Bronchial epithelial cell (primary cell): ENCODE data around the gene TRIM52. TPM values are rescaled to one million over a fixed set of nuclear protein-coding genes. Genes with fewer than 3 reads are reported as not detected.

ENCODE experiments used
- DNase-seq: peaks from one replicate; pipeline ENCODE4 v3.0.0-alpha.2; 2010; ENCODE audit warnings: low read depth
- FAIRE-seq: peaks from 2 replicates; lab custom pipeline; 2011; peaks lifted over from hg19 to GRCh38; lab: Jason Lieb, UNC
- H3K27me3 ChIP-seq: 2 replicates; pipeline ENCODE4 v1.5.1; 2011; ENCODE audit warnings: low read length; ENCODE audit not compliant: control insufficient read depth, insufficient read depth
- H3K36me3 ChIP-seq: 2 replicates; pipeline ENCODE4 v1.5.1; 2011; ENCODE audit warnings: low read length; ENCODE audit not compliant: control insufficient read depth, insufficient read depth
- H3K4me3 ChIP-seq: 2 replicates; pipeline ENCODE4 v1.5.1; 2011; ENCODE audit warnings: mild to moderate bottlenecking, low read depth, low read length, control low read depth
- total RNA-seq: library from RNA; depleted of rRNA; stranded (reverse); fragments of >200 nt; gene quantifications from 2 replicates; pipeline ENCODE4 v1.2.1, GENCODE V29; 2014
- TF ChIP-seq, protein P1 (sequence below): IDR thresholded peaks from 2 replicates; pipeline ENCODE4 v1.5.1; 2011; ENCODE audit warnings: mild to moderate bottlenecking, moderate library complexity, low read length, control low read depth, inconsistent platforms; ENCODE audit not compliant: insufficient read depth, severe bottlenecking

Gene TRIM52
- total RNA-seq, 1 donor from 2014 or later = 1.3 TPM

DNA sequence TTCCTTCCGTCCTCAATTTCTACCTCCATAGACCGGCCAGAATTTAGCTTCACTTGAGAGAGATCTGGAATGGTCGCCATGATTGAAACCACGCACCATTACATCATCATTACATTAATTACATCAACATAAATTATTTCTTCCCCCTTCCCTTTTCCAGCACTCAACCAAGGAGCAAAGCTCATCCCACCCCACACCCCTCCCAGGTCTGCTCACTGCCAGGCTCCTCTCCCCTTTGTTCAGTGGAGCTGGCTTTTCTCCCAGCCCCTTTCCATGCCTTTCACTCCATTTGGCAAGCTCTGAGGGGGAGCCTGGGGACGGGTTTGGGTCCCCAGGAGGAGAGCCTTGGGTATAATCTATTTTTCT, 25.6 kb downstream of the TRIM52 start:
- Histone ChIP-seq H3K4me3 (no peak overlapping the region), H3K27me3 (no peaks in the 10 kb centered on the region), H3K36me3 (peaks cover 31% of the 10 kb centered on the region)
- DNase-seq (no peak), FAIRE-seq (no peak)
- TF ChIP-seq, protein P1, sequence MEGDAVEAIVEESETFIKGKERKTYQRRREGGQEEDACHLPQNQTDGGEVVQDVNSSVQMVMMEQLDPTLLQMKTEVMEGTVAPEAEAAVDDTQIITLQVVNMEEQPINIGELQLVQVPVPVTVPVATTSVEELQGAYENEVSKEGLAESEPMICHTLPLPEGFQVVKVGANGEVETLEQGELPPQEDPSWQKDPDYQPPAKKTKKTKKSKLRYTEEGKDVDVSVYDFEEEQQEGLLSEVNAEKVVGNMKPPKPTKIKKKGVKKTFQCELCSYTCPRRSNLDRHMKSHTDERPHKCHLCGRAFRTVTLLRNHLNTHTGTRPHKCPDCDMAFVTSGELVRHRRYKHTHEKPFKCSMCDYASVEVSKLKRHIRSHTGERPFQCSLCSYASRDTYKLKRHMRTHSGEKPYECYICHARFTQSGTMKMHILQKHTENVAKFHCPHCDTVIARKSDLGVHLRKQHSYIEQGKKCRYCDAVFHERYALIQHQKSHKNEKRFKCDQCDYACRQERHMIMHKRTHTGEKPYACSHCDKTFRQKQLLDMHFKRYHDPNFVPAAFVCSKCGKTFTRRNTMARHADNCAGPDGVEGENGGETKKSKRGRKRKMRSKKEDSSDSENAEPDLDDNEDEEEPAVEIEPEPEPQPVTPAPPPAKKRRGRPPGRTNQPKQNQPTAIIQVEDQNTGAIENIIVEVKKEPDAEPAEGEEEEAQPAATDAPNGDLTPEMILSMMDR = no peak

DNA sequence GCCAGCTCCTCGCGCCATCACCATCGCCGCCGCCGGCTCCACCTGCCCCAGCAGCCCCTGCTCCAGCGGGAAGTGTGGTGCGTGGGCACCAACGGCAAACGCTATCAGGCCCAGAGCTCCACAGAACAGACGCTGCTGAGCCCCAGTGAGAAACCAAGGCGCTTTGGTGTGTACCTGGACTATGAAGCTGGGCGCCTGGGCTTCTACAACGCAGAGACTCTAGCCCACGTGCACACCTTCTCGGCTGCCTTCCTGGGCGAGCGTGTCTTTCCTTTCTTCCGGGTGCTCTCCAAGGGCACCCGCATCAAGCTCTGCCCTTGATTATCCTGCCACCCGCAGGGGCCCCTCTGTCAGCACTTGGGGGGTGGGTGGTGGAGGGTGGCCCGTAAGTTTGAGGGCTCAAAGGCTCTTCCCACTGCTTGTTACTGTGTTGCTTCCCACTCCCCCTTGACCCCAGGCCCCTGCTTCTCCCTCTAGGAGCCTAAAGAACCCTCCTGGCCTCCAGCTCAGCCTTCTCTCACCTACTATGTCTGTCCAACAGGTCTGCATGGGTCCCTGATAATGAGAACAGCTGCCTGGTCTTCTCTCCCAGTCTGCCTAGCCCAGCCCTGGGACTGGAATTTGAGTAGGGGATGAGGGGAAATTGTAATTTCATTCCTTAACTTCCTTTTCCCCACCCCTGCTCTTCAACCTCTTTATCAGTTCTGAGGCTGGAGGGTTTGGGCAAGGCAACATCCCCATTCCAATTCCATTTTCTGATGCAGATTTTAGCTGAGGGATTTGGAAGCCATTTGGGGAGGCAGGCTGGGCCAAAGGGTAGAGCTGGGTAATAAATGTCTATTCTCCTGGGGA, 26.3 kb downstream of the TRIM52 start:
- TF ChIP-seq, protein P1 = no peak
- Histone ChIP-seq H3K27me3 (no peaks in the 10 kb centered on the region), H3K36me3 (peaks cover 31% of the 10 kb centered on the region), H3K4me3 (no peak overlapping the region)
- DNase-seq (no peak), FAIRE-seq (no peak)

DNA sequence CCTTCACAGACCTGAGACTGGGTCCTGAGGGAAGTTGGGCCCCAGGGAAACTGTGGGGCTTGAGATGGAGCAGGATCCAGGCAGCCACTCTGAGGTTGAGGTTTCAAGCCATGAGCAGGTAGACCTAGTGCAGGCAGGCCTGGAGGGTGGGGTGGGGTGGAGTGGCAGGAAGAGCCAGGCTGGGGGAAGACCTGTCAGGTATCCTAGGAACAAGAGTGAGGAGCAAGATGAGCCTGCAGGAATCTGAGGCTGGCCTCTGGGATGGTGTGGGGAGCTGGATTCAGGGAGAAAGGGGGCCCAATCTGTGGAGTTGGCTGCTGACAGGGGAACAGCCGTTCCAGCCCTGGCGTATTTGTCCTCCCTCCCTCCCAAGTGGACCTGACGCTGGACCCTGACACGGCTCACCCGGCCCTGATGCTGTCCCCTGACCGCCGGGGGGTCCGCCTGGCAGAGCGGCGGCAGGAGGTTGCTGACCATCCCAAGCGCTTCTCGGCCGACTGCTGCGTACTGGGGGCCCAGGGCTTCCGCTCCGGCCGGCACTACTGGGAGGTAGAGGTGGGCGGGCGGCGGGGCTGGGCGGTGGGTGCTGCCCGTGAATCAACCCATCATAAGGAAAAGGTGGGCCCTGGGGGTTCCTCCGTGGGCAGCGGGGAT, 27.0 kb downstream of the TRIM52 start:
- Histone ChIP-seq H3K27me3 (no peaks in the 10 kb centered on the region), H3K4me3 (no peak overlapping the region), H3K36me3 (peaks cover 25% of the 10 kb centered on the region)
- FAIRE-seq = no peak
- TF ChIP-seq, protein P1 = no peak
- DNase-seq = no peak

DNA sequence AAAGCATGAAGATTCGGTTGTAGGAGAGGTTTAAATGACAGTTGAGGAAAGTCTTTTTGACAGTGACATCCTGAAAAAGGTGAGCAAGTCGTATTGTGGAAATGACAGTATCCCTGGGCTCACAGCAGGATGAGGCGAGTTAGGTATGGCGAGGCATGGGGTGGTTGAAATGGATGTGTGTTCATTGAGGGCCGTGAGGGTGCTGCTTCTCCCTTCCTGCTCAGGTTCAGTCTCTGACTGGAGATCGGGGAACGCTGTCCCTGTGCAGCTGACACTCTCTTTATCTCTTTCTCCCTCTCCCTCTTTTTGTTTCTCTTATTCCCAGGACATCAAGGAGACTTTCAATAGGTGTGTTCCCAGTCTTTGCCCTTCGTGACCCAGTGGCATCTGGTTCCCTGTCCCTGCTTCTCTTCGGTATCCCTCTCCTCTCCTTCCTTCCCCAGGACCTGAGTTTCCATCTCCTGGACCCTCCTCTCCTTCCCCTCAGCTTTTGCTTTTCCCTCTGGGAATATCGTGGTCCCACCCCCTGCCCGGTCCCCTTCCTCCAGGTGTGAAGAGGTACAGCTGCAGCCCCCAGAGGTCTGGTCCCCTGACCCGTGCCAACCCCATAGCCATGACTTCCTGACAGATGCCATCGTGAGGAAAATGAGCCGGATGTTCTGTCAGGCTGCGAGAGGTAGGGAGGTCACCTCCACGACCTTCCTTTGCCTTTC, 27.7 kb downstream of the TRIM52 start:
- TF ChIP-seq, protein P1 = no peak
- Histone ChIP-seq H3K27me3 (no peaks in the 10 kb centered on the region), H3K4me3 (no peak overlapping the region), H3K36me3 (peaks cover 21% of the 10 kb centered on the region)
- DNase-seq = no peak
- FAIRE-seq = no peak

GRCh38 chr5:181232593-181232992, 28.4 kb downstream of the TRIM52 start:
- peaks cover 15% of the 10 kb centered on the region for H3K36me3 ChIP-seq
- DNase-seq (no peak), FAIRE-seq (no peak)
- no peaks in the 10 kb centered on the region for H3K27me3 ChIP-seq
- TF ChIP-seq, protein P1 = no peak
- H3K4me3 ChIP-seq = no peak overlapping the region
